Pons (tissue), 1 donor: Measurements from ENCODE around the gene IFTAP.
A peak's percentile ranks its signal among the peaks of the same experiment; 100 is the strongest.
"Not testable (repeated sequence)": the region's sequence is repeated elsewhere in the genome, so short reads cannot be mapped to it uniquely, and the experiment has no call there.

ENCODE experiments used
- DNase-seq: peaks from one replicate; pipeline ENCODE4 v3.0.0-alpha.2; 2016; ENCODE audit warnings: low spot score

The IFTAP gene

GRCh38 chr11:36638556-36638955 lies 44.3 kb downstream of the IFTAP start:
- DNase-seq = no peak

GRCh38 chr11:36657610-36658267 lies 63.4 kb downstream of the IFTAP start:
- no peak for DNase-seq

GRCh38 chr11:36661359-36661758 lies 67.1 kb downstream of the IFTAP start:
- not testable (repeated sequence) for DNase-seq

GRCh38 chr11:36672815-36673450 lies 78.6 kb downstream of the IFTAP start:
- peak; percentile 70 for DNase-seq

- not testable (repeated sequence) for DNase-seq
Observed at GRCh38 chr11:36679547-36679946, 85.2 kb downstream of the IFTAP start.

- no peak for DNase-seq
Observed at GRCh38 chr11:36683818-36684217, 89.5 kb downstream of the IFTAP start.

- no peak for DNase-seq
Observed at GRCh38 chr11:36684840-36685801, 90.8 kb downstream of the IFTAP start.

- DNase-seq = no peak
Observed at GRCh38 chr11:36688132-36688531, 93.8 kb downstream of the IFTAP start.

- no peak for DNase-seq
Observed at GRCh38 chr11:36688571-36689291, 94.4 kb downstream of the IFTAP start.

- DNase-seq = no peak
Observed at GRCh38 chr11:36689442-36689841, 95.1 kb downstream of the IFTAP start.

- DNase-seq = no peak
Observed at GRCh38 chr11:36692704-36693103, 98.4 kb downstream of the IFTAP start.

GRCh38 chr11:36693139-36693843 lies 99.0 kb downstream of the IFTAP start:
- no peak for DNase-seq

GRCh38 chr11:36695111-36695510 lies 100.8 kb downstream of the IFTAP start:
- no peak for DNase-seq

GRCh38 chr11:36695571-36695970 lies 101.3 kb downstream of the IFTAP start:
- DNase-seq = no peak

GRCh38 chr11:36696550-36696949 lies 102.2 kb downstream of the IFTAP start:
- DNase-seq = no peak

- no peak for DNase-seq
Observed at GRCh38 chr11:36699271-36699670, 105.0 kb downstream of the IFTAP start.

GRCh38 chr11:36700246-36700645 lies 105.9 kb downstream of the IFTAP start:
- DNase-seq = no peak

GRCh38 chr11:36702330-36703054 lies 108.2 kb downstream of the IFTAP start:
- DNase-seq = peak; percentile 86

- no peak for DNase-seq
Observed at GRCh38 chr11:36703055-36703404, 108.7 kb downstream of the IFTAP start.
